ENCODE data around the gene ACER1. TPM values are rescaled to one million over a fixed set of nuclear protein-coding genes. Genes with fewer than 3 reads are reported as not detected.
"Not testable (repeated sequence)": the region's sequence is repeated elsewhere in the genome, so short reads cannot be mapped to it uniquely, and the experiment has no call there.

The ACER1 gene
- total RNA-seq, 2 donors from 2014 or later = 0.24 TPM; not detected in 1

DNA sequence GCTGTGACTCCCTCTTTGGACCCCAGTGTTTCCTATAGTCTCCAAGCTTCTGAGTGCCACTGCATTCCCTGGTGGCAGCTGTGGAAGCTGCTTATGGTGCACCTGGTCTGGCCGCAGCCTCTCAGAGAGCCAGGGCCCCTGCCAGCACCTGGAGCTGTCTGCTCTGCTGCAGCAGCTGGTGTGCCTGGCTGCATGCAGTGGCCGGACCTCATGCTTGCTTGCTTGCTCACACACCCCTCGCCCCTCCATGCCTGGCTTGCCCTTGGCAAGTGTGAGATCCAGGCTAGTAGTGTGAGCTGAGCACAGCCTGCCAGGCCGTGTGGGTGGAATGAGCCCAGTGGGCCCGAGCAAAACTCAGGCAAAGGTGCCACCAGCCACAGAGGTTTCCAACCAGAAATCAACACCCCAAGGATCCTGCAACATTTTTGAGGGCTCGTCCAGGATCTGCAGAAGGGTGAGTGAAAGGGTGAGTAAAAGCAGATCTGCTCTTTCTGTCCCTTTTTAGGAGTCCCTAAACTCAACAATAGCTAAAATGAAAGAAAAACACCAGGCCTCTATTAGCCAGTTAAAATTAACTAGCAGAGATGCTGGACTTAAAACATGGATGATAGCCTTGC is 46.0 kb downstream of the ACER1 start:
- Histone ChIP-seq H3K4me3 (no peak overlapping the region), H3K27ac (no peak overlapping the region), H3K36me3 (no peaks in the 10 kb centered on the region), H3K27me3 (no peaks in the 10 kb centered on the region), H3K4me1 (no peaks in the 10 kb centered on the region), H3K9me3 (peaks cover 24 to 61% of the 10 kb centered on the region in 2 donors)
- TF ChIP-seq, protein P1, sequence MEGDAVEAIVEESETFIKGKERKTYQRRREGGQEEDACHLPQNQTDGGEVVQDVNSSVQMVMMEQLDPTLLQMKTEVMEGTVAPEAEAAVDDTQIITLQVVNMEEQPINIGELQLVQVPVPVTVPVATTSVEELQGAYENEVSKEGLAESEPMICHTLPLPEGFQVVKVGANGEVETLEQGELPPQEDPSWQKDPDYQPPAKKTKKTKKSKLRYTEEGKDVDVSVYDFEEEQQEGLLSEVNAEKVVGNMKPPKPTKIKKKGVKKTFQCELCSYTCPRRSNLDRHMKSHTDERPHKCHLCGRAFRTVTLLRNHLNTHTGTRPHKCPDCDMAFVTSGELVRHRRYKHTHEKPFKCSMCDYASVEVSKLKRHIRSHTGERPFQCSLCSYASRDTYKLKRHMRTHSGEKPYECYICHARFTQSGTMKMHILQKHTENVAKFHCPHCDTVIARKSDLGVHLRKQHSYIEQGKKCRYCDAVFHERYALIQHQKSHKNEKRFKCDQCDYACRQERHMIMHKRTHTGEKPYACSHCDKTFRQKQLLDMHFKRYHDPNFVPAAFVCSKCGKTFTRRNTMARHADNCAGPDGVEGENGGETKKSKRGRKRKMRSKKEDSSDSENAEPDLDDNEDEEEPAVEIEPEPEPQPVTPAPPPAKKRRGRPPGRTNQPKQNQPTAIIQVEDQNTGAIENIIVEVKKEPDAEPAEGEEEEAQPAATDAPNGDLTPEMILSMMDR (IDR thresholded peaks at IDR 0.05) = no peak
- DNase-seq (ENCODE audit: low spot score) = no peak

DNA sequence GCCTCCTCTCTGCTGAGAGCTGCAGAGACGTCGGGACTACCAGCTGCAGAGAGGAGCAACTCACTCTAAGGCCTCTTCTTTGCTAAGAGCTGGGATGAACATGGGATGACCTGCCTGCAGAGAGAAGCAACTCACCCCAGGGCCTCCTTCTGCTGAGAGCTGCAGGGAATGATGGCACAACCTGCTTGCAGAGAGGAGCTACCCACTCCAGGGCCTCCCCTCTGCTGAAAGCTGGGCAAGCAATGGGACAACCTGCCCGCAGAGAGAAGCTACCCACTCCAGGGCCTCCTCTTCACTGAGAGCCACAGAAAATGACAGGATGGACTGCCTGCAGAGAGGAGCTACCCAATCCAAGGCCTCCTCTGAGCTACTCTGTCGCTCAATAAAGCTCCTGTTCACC is 46.7 kb downstream of the ACER1 start:
- H3K4me3 ChIP-seq = no peak overlapping the region

DNA sequence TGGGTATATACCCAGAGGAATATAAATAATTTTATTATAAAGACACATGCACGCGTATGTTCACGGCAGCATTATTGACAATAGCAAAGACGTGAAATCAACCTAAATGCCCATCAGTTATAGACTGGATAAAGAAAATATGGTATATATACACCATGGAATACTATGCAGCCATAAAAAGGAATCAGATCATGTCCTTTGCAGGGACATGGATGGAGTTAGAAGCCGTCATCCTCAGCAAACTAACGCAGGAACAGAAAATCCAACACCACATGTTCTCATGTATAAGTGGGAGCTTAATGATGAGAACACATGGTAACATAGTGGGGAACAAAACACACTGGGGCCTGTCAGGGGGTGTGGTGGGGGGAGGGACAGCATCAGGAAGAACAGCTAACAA is 51.0 kb downstream of the ACER1 start:
- not testable (repeated sequence) for H3K27ac ChIP-seq; DNase-seq (ENCODE audit: low spot score); H3K27me3 ChIP-seq; H3K36me3 ChIP-seq; H3K4me3 ChIP-seq
- Histone ChIP-seq H3K9me3 (peaks cover 4 to 13% of the 10 kb centered on the region in 2 donors), H3K4me1 (peaks cover 0 to 23% of the 10 kb centered on the region in 2 donors)

More for the DNA sequence above, 46.7 kb downstream of the ACER1 start:
- DNase-seq (ENCODE audit: low spot score) = no peak
- Histone ChIP-seq H3K4me1 (no peaks in the 10 kb centered on the region), H3K27me3 (no peaks in the 10 kb centered on the region), H3K27ac (no peak overlapping the region), H3K9me3 (peaks cover 17 to 54% of the 10 kb centered on the region in 2 donors), H3K36me3 (no peaks in the 10 kb centered on the region)
- TF ChIP-seq, protein P1 (IDR thresholded peaks at IDR 0.05) = no peak

DNA sequence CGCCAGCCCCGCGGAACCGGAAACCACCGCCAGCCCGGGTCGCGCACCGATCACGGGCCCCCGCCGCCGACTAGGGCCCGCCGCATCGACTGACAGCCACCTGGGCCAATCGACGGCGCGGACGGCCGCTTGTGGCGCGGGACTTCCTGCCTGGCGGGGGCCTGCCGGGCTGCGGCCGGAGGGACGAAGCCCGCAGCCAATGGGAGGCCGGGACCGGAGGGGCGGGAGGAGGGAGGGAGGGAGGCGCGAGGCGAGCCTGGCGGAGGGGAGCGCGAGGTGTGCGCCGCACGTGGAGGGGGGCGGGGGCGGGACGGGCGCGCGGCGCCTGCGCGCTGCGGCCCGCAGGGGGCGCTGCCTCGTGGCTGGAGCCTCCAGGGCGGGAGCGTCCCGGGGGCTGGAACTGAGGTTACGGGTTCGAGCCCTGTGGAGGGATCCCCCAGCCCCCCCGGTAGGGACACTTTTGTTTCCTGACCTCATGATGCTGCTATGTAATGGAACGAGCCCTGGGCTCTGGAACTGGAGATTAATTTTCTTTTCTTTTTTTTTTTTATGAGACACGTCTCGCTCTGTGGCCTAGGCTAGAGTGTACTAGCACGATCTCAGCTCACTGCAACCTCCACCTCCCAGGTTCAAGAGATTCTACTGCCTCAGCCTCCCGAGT is 53.4 kb downstream of the ACER1 start, which contains the start of gene MLLT1:
MLLT1 (minus strand) TSS at position 45 of the 661 bp plus-strand sequence. CDS start 191 bp downstream, outside the sequence.
- Histone ChIP-seq H3K27me3 (no peaks in the 10 kb centered on the region), H3K36me3 (no peaks in the 10 kb centered on the region), H3K9me3 (no peaks in the 10 kb centered on the region), H3K27ac (peak within 1 kb of the TSS; percentile 78 to 84), H3K4me3 (peak within 1 kb of the TSS; percentile 79 to 83), H3K4me1 (peaks cover 0 to 46% of the 10 kb centered on the region in 2 donors)
- TF ChIP-seq, protein P1 (IDR thresholded peaks at IDR 0.05) = peak; percentile 84 to 89
- peak; percentile 95 for DNase-seq (ENCODE audit: low spot score)

DNA sequence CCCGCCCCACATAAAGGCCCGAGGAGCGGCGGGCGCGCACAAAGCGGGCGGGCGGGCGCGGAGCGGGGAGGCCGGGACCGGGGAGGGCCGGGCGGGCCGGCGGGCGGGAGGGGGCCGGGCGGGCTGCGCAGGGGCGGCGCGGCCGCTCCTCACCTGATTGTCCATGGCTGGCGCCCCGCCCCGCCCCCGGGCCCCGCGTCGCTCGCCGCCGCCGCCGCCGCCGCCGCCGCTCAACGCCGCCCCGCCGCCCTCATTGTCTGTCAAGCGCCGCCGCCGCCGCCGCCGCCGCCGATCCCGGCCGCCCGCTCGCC is 53.8 kb downstream of the ACER1 start:
- no peaks in the 10 kb centered on the region for H3K9me3 ChIP-seq
- H3K27me3 ChIP-seq = no peaks in the 10 kb centered on the region
- no peak for DNase-seq (ENCODE audit: low spot score)
- H3K4me3 ChIP-seq = peak overlapping the region; percentile 79 to 83
- TF ChIP-seq, protein P1 (IDR thresholded peaks at IDR 0.05) = no peak
- H3K36me3 ChIP-seq = no peaks in the 10 kb centered on the region
- peaks cover 0 to 51% of the 10 kb centered on the region in 2 donors for H3K4me1 ChIP-seq
- peak overlapping the region; percentile 78 to 84 for H3K27ac ChIP-seq

DNA sequence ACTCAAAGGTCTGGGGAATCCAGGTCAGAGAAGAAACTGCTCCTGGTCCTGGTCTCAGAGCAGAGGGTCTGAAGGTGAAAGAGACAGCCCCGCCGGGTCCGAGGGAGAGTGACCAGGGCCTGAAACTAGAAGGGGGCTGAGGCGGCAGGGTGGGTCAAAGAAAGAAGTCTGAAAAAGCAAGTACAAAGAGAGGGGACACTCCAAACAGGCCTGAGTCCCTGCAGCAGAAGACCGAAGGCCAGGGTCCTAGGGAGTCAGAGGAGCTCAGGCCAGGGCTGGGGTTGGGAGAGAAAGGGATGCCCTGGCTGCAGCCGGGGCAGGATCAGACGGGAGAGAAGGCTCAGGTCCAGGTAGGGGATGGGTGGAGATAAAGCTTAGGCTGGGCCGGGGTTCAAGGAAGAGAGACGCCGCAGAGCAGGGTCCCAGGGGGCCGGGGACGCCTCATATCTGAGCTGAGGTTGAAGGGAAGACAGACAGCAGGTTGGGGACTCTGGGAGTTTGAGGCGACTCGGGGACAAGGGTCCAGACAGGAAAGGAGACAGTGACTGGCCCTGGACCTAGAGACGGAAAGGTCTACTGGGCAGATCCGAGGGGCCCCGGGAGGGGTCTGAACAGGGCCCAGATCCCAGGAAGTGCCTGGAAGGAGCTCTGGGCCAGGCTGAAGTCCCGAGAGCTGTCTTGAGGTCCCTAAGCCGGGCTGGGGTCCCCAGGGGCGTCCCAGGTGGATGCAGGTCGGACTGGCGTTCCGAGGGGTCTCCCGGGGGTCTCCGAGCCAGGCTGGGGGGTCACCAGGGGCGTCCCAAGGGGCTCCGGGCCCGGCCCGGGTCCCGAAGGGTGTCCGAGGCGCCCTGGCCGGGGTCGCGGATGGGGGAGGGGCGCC is 54.4 kb downstream of the ACER1 start:
- peak overlapping the region; percentile 78 to 84 for H3K27ac ChIP-seq
- TF ChIP-seq, protein P1 (IDR thresholded peaks at IDR 0.05) = no peak
- no peaks in the 10 kb centered on the region for H3K9me3 ChIP-seq
- DNase-seq (ENCODE audit: low spot score) = no peak
- H3K4me1 ChIP-seq = peaks cover 0 to 57% of the 10 kb centered on the region in 2 donors
- no peaks in the 10 kb centered on the region for H3K27me3 ChIP-seq
- no peaks in the 10 kb centered on the region for H3K36me3 ChIP-seq
- H3K4me3 ChIP-seq = peak overlapping the region; percentile 79 to 83

All from right atrium auricular region (tissue), 2 donors.